Activated naive CD4-positive, alpha-beta T cell treated with anti-CD3 and anti-CD28 coated beads for 36 hours (primary cell): ENCODE results near the gene ULK4. TPM values are rescaled to one million over a fixed set of nuclear protein-coding genes. Genes with fewer than 3 reads are reported as not detected.
A peak's percentile ranks its signal among the peaks of the same experiment; 100 is the strongest.

ENCODE experiments used
- CTCF ChIA-PET: fragments of 350-600 bp; sonication (Branson Sonifier 250); formaldehyde crosslinking; loops from one replicate; lab custom pipeline; 2021; ENCODE audit warnings: antibody characterized with exemption; lab: Charles Lee
- DNase-seq: peaks from one replicate; pipeline ENCODE4 v3.0.0-alpha.2; 2020
- H3K27ac Mint-ChIP-seq: one replicate; pipeline ENCODE4 v1.8.0; 2021; ENCODE audit warnings: mild to moderate bottlenecking, mixed read lengths
- H3K27me3 Mint-ChIP-seq: one replicate; pipeline ENCODE4 v1.8.0; 2021; ENCODE audit warnings: low read depth, mixed read lengths
- H3K36me3 Mint-ChIP-seq: one replicate; pipeline ENCODE4 v1.8.0; 2021; ENCODE audit warnings: low read depth, mixed read lengths
- H3K4me1 Mint-ChIP-seq: one replicate; pipeline ENCODE4 v1.8.0; 2021; ENCODE audit warnings: low read depth, mixed read lengths
- H3K4me3 Mint-ChIP-seq: one replicate; pipeline ENCODE4 v1.8.0; 2021; ENCODE audit warnings: mild to moderate bottlenecking, moderate library complexity, mixed read lengths
- H3K9me3 Mint-ChIP-seq: one replicate; pipeline ENCODE4 v1.8.0; 2021; ENCODE audit warnings: mixed read lengths
- intact Hi-C: fragments of 100-400 bp; cut with micrococcal nuclease; formaldehyde crosslinking; loops from one replicate; pipeline ENCODE4 v1.15.1; 2023
- total RNA-seq, 2 experiments: library from RNA; stranded (reverse); gene quantifications; one replicate each; pipeline ENCODE4 v1.2.3, GENCODE V29; 2021

Gene ULK4
- total RNA-seq, 2 experiments from 2014 or later, result 8.5 to 9.1 TPM

DNA sequence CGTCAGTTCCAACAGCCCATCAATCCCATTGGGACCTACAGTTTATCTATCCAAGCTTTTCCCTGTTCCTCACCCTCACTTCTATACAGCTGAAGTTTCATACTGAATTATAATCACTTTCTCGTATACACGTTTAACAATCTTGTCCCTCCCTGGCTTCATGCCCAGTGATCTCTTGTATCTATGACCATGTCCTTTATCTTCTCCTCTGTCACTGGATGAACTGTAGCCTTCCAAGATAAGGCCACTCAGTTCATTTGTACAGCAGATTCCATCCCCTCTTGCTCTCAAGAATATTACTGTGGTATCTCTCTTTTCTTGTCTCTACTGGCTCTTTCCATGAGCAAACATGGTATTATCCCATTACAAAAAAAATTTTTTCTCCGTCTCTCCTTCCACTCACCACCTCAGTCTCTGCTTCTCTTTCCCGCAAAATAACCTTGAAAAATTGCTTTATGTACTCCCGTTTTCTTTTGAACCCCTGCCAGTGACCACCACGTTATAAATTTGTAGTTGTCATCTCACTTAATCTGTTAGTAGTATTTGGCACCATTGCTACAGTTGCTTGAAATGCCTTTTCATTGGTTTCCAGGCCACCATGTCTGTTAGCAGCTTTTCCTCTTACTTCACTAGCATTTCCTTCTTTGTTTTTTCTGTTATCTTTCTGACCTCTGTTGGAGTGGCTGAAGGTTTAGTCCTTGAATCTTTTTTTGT lies 753.2 kb downstream of the ULK4 start:
- Mint-ChIP-seq H3K36me3 (peaks cover 16% of the 10 kb centered on the region), H3K9me3 (peaks cover 1% of the 10 kb centered on the region), H3K4me3 (no peak overlapping the region), H3K27ac (no peak overlapping the region), H3K27me3 (no peaks in the 10 kb centered on the region), H3K4me1 (peaks cover 82% of the 10 kb centered on the region)
- no peak for DNase-seq
- intact Hi-C loops, result loop anchor here (1.0 to 10.0 kb wide), 4 partner anchors 8 to 1176 kb away; no protein-coding TSS in a partner anchor
- CTCF ChIA-PET, result interaction anchor here (1.4 kb wide), 1 partner anchor 16 kb away, joined by 3 read pairs; no protein-coding TSS in a partner anchor

DNA sequence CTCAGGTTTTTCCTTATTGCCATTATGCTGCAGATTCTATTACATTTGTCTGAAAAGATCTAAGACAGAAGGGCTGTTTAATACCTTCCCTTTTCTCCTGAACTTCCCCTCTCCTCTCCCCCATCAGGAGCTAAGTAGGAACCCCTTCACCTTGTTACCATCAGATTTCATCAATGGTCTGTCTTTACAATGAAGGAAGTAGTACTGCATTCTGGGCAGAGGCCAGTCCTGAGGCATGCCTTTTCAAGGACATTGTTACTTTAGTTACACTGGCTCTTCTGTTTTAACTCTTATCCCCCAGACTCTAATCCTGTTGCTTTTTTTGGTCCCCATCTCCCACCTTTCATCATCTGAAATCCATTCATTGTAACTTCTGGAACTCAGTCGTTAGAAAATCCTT lies 754.5 kb downstream of the ULK4 start:
- H3K4me3 Mint-ChIP-seq, result peak overlapping the region; percentile 13
- CTCF ChIA-PET, result no interaction called here

DNA sequence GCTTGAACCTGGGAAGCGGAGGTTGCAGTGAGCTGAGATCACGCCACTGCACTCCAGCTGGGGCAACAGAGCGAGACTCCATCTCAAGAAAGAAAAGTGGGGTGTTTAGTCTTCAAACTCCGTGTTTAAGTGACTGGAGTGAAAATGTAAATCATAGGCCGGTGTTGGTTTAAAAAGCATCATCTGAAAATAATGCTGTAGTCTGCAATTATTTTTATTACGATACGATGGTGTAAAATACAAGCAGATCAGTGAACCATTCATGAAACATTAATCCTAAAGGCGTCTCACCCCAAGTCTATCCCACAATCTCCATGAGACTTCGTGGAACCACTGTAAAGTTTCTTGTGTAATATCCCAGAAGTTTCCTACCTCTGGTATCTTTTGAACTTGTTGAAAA lies 756.3 kb downstream of the ULK4 start:
- Mint-ChIP-seq H3K36me3 (peaks cover 14% of the 10 kb centered on the region), H3K27me3 (no peaks in the 10 kb centered on the region), H3K9me3 (peaks cover 1% of the 10 kb centered on the region), H3K4me3 (no peak overlapping the region), H3K4me1 (peaks cover 79% of the 10 kb centered on the region), H3K27ac (no peak overlapping the region)
- intact Hi-C loops, result loop anchor here (10.0 kb wide), 3 partner anchors 399 to 1179 kb away; no protein-coding TSS in a partner anchor
- CTCF ChIA-PET, result no interaction called here
- no peak for DNase-seq

More for the DNA sequence above, 754.5 kb downstream of the ULK4 start:
- peak overlapping the region; percentile 5 for H3K27ac Mint-ChIP-seq
- intact Hi-C loops, result loop anchor here (10.0 kb wide), 3 partner anchors 397 to 1177 kb away; no protein-coding TSS in a partner anchor
- no peaks in the 10 kb centered on the region for H3K27me3 Mint-ChIP-seq
- H3K9me3 Mint-ChIP-seq, result peaks cover 1% of the 10 kb centered on the region
- peaks cover 16% of the 10 kb centered on the region for H3K36me3 Mint-ChIP-seq
- H3K4me1 Mint-ChIP-seq, result peaks cover 80% of the 10 kb centered on the region
- DNase-seq, result no peak

DNA sequence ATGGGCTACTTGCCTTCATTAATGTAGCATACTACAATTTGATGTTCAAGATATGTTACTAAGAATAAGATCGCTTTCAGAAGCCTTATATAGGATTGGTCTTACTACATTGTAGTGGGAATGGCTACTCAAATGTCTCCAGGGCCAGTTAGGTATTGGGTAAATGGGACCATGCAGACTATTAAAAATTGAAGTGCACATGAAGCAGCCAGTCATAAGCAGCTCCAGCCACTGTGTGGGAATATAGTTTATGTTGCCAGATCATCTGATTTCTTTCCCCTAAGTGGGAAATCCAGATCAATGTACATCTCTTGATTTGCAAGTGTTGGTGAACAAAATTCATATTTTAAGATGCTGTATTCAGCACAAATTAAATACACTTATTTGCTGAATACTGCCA lies 757.5 kb downstream of the ULK4 start:
- Mint-ChIP-seq H3K9me3 (no peaks in the 10 kb centered on the region), H3K36me3 (peaks cover 10% of the 10 kb centered on the region), H3K4me3 (no peak overlapping the region), H3K27me3 (no peaks in the 10 kb centered on the region), H3K4me1 (peaks cover 76% of the 10 kb centered on the region), H3K27ac (no peak overlapping the region)
- CTCF ChIA-PET, result no interaction called here
- DNase-seq, result no peak
- intact Hi-C loops, result loop anchor here (5.0 to 10.0 kb wide), 6 partner anchors 33 to 1180 kb away; no protein-coding TSS in a partner anchor

DNA sequence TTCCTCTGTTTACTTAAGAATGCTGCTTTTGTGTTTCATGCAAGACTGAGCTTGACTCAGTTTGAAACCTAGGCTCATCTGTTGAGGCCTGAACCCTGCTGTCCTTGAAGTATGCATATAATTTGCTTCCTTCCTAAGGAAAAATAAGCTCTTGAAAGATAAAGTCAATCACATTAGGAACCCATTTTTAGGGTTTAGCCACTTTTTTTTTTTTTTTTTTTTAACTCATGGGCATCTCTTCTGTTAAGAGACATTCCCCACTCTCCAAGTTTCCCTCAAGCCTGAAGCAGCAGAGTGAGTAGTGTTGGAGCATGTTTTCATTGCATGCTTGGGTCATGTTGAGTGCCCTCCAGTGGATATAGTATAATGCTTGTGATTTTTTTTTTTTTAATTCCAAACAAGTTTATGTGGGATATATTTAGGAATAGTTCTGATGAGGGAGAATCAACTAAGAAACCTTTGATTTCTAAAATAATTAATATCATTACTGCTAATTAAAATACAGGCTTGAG lies 759.0 kb downstream of the ULK4 start:
- Mint-ChIP-seq H3K36me3 (peaks cover 1% of the 10 kb centered on the region), H3K4me3 (no peak overlapping the region), H3K4me1 (peaks cover 61% of the 10 kb centered on the region), H3K27me3 (no peaks in the 10 kb centered on the region), H3K9me3 (no peaks in the 10 kb centered on the region), H3K27ac (no peak overlapping the region)
- intact Hi-C loops, result loop anchor here (5.0 to 10.0 kb wide), 6 partner anchors 34 to 1182 kb away; no protein-coding TSS in a partner anchor
- DNase-seq, result no peak
- CTCF ChIA-PET, result interaction anchor here (0.6 to 1.2 kb wide), 6 partner anchors 11 to 1700 kb away, joined by 3 to 5 read pairs (median 4); no protein-coding TSS in a partner anchor

DNA sequence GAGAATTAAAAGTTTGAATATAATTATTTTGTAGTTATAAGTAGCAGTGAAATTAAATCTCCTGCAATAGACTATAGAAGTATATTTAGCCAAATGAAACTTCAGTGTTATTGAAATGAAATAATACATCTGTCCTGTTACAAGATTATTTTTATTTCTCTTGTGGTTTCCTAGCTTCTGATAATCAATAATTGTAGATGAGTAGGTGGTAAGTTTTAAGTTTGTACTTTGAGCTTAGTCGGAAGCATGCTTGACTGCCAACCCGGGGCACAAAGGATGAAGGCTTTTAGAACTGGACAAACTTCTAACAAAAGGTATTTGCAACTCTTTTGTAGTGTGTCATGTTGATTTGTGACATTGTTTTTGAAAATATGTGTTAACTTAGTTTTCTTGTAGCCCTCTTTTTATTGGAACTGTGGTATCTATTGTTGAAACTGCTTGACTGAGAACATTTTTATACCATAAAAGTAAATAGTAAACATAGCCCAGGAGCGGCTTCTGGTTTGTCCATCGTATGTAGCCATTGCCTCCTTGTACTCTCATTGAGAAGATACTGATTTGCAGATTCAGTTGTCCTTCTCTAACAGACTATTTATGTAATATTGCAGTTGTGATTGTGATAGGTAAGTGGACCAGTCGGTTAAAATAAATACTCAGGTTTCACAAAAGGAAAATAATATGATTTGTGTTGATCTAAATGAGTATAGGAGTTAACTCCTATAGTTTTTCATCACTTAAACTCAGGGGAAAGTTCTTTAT lies 759.6 kb downstream of the ULK4 start:
- Mint-ChIP-seq H3K36me3 (peaks cover 1% of the 10 kb centered on the region), H3K27ac (peak overlapping the region; percentile 13), H3K9me3 (no peaks in the 10 kb centered on the region), H3K4me3 (peak overlapping the region; percentile 79), H3K27me3 (no peaks in the 10 kb centered on the region), H3K4me1 (peaks cover 55% of the 10 kb centered on the region)
- intact Hi-C loops, result loop anchor here (5.0 to 10.0 kb wide), 6 partner anchors 35 to 1183 kb away; no protein-coding TSS in a partner anchor
- no peak for DNase-seq
- CTCF ChIA-PET, result interaction anchor here (0.6 to 1.2 kb wide), 8 partner anchors 10 to 1700 kb away, joined by 3 to 5 read pairs (median 4); no protein-coding TSS in a partner anchor

DNA sequence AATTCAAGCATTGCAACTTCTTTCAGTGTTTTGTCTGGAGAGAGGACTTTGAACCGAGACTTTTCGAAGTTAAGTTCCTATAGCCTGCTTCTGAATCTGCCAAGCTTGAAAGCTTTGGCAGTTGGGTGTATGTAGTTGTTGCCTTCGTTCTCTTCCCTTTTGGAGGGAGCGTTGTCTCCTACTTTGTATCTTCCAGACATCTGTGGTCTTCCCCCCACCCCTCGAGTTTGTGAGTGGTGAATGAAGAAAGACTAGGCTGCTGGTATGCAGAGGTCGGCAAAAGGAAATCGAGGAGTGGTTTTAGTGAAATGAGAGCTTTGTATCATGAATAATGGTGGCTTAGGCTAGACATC lies 761.3 kb downstream of the ULK4 start:
- Mint-ChIP-seq H3K9me3 (no peaks in the 10 kb centered on the region), H3K4me1 (peaks cover 40% of the 10 kb centered on the region), H3K36me3 (peaks cover 1% of the 10 kb centered on the region), H3K27me3 (peaks cover 3% of the 10 kb centered on the region), H3K4me3 (peak overlapping the region; percentile 79), H3K27ac (peak overlapping the region; percentile 84)
- CTCF ChIA-PET, result interaction anchor here (1.3 kb wide), 1 partner anchor 10 kb away, joined by 3 read pairs; no protein-coding TSS in a partner anchor
- peak; percentile 41 for DNase-seq
- intact Hi-C loops, result loop anchor here (1.0 to 10.0 kb wide), 9 partner anchors 9 to 1184 kb away; partner anchors contain the start of gene ZNF621

DNA sequence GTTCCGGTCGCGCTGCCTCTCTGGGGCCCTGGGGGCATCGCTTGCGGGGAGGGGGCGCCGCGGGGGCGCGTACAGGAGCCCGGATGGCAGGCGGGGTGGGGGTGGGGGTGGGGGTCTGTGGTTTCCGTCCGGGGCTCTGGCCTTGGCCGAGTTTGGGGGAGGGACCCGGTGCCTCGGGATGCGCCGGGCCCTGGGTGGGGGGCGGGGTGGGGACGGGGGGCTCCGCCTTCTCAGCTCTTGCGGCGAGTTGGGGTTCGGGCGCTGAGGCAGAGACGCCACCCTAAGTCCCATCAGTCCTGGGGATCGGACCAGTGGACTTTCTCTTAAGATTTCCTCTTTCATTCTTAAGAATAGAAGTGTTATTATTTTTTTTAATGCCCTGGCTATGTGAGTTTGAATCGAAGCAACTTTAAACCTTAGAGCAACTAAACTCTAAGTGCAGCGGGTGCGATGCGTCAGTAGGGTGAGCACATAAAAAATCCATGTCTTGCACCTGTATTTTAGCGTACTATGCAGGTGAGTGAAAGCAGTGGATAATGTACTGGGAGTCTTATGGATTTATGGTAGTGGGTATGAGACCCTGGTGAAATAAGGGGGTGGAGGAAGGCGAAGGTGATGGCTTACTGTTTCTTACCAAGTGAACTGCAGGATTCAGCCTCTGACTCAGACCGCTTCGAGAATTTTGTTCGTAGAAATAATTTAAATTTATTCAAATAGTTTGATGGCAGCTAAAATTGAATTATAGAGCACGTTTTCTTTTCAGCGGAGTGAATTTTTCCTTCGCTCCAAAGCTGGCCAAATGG lies 761.8 kb downstream of the ULK4 start:
- peak overlapping the region; percentile 79 for H3K4me3 Mint-ChIP-seq
- H3K9me3 Mint-ChIP-seq, result no peaks in the 10 kb centered on the region
- H3K36me3 Mint-ChIP-seq, result peaks cover 1% of the 10 kb centered on the region
- CTCF ChIA-PET, result interaction anchor here (0.6 to 1.3 kb wide), 2 partner anchors 9 to 76 kb away, joined by 3 read pairs; no protein-coding TSS in a partner anchor
- peaks cover 36% of the 10 kb centered on the region for H3K4me1 Mint-ChIP-seq
- peak overlapping the region; percentile 84 for H3K27ac Mint-ChIP-seq
- DNase-seq, result peak; percentile 37
- intact Hi-C loops, result loop anchor here (1.0 to 10.0 kb wide), 14 partner anchors 9 to 1793 kb away; partner anchors contain the start of genes RPSA, ULK4 and ZNF621
- H3K27me3 Mint-ChIP-seq, result peaks cover 3% of the 10 kb centered on the region

DNA sequence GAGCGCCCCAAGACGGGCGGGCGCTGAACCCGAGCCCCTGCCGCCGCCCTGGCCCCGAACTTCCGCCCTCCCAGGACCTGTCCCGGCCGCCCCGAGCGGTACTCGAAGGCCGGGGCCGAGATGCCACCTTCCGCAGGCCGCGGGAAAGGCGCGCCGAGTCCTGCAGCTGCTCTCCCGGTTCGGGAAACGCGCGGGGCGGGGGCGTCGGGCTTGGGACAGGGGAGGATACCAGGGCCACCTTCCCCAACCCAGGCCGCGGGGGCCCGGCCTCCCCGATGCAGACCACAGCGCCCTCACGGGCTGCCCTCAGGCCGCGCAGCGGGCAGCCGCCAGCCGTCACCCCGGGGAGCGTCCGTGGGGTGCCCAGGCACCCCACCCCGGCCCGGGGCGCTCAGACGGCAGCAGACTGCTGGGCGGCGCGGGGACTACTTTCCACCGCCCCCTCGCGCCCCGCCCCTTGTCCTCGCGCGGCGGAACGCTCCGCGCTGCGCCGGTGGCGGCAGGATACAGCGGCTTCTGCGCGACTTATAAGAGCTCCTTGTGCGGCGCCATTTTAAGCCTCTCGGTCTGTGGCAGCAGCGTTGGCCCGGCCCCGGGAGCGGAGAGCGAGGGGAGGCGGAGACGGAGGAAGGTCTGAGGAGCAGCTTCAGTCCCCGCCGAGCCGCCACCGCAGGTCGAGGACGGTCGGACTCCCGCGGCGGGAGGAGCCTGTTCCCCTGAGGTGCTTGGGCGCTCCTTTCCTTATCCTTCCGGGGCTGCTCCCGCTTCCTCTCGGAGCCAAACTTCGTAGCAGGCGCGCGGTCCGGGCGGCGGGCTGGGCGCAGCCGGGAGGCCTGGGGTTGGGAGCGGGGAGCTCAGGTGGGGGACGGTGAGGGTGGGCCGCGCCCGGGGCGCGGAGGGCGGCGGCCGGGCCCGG lies 762.7 kb downstream of the ULK4 start, which contains the start of gene CTNNB1:
TSS of gene CTNNB1 (plus strand) at position 556 of the 916 bp plus-strand sequence. CDS start 24,564 bp downstream, outside the sequence.
- Mint-ChIP-seq H3K27me3 (peaks cover 3% of the 10 kb centered on the region), H3K9me3 (no peaks in the 10 kb centered on the region)
- CTCF ChIA-PET, result interaction anchor here (0.6 to 1.3 kb wide), 5 partner anchors 8 to 1422 kb away, joined by 3 read pairs; no protein-coding TSS in a partner anchor

DNA sequence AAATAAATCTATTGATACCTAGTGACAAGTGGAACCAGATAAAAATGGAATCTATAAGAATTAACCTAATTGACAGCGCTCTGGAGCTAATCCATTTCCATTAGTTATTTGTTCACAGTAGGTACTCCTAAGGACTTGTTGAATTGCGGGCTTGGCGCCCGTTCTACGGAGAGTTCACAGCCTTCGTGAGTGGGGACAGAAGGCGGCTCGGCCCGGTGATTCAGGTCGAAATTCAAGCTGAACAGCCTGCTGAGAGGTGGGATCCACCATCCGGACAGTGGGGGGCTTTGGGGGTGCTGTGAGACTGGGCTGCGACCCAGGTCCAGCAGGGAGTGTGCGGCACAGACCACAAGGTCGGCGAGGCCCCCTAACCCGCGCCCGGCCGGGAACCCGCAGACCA lies 763.4 kb downstream of the ULK4 start:
- peak; percentile 16 for DNase-seq
- intact Hi-C loops, result loop anchor here (2.0 to 5.0 kb wide), 3 partner anchors 218 to 1792 kb away; partner anchors contain the start of genes RPSA and ULK4
- CTCF ChIA-PET, result interaction anchor here (1.1 kb wide), 2 partner anchors 8 to 1422 kb away, joined by 3 read pairs; no protein-coding TSS in a partner anchor
- no peaks in the 10 kb centered on the region for H3K9me3 Mint-ChIP-seq
- peaks cover 21% of the 10 kb centered on the region for H3K4me1 Mint-ChIP-seq
- peaks cover 3% of the 10 kb centered on the region for H3K27me3 Mint-ChIP-seq
- H3K4me3 Mint-ChIP-seq, result peak overlapping the region; percentile 84
- H3K36me3 Mint-ChIP-seq, result peaks cover 1% of the 10 kb centered on the region
- H3K27ac Mint-ChIP-seq, result peak overlapping the region; percentile 81

More for the DNA sequence above, 762.7 kb downstream of the ULK4 start, which contains the start of gene CTNNB1:
- peaks cover 1% of the 10 kb centered on the region for H3K36me3 Mint-ChIP-seq
- intact Hi-C loops, result loop anchor here (1.0 to 5.0 kb wide), 6 partner anchors 11 to 1792 kb away; partner anchors contain the start of genes RPSA and ULK4
- peak within 1 kb of the TSS; percentile 90 for H3K4me3 Mint-ChIP-seq
- peaks cover 28% of the 10 kb centered on the region for H3K4me1 Mint-ChIP-seq
- DNase-seq, result peak; percentile 87
- peak within 1 kb of the TSS; percentile 92 for H3K27ac Mint-ChIP-seq
